ENCODE data around the gene PXDN.
A peak's percentile ranks its signal among the peaks of the same experiment; 100 is the strongest.

The PXDN gene

DNA sequence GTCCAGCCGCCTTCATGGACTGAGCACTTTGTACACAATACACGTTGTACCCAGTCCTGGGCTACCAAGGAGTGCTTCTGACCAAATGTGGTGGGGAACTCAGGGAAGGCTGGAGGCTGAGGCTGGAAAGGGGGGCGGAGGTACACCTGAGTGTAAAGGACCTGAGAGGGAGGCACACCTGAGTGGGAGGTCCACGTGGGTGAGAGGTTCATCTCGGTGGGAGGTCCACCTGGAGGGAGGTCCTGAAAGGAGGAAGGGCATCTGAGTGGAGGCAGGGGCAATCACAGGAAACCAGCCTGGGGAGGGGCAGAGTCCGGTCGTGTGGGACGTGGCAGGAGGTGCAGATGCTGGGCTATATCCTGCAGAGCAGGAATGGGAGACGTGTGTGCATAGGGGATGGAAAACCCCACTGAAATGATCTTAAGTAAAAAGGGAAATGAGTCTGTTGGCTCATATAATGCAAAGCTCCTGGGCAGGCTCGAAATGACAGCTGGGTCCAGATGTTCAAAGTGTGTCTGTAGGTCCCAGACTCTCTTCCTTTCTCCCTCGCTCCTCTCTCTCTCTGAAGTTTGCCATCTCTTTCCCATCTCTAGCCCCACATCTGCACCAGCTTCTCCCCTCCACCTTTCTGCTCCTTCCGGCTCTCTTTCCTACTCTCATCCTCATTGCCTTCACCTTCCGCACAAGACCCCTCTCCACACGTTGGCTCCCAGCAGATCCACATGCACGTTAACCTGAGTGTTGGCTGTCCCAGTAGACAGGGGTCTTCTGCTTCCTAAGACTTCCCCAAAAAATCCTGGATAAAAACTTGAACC is 137.7 kb downstream of the PXDN start:
- no peak for DNase-seq

DNA sequence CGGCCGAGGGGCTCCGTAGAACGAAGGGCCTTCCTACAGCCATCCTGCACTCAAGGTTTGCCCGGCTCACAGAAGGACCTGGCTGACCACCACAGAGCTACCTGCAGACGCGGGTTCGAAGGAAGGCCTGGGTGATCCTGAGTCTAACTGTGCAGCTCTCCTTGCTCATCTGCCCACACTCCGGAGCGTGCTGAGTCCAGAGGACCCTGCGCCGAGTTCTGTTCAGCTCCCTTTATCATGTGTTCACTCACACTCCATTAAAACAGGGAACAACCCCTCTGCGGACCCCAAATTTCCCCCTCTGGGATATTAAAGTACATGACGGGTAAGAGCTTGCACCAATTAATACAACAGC is 138.3 kb downstream of the PXDN start:
- DNase-seq, result no peak

DNA sequence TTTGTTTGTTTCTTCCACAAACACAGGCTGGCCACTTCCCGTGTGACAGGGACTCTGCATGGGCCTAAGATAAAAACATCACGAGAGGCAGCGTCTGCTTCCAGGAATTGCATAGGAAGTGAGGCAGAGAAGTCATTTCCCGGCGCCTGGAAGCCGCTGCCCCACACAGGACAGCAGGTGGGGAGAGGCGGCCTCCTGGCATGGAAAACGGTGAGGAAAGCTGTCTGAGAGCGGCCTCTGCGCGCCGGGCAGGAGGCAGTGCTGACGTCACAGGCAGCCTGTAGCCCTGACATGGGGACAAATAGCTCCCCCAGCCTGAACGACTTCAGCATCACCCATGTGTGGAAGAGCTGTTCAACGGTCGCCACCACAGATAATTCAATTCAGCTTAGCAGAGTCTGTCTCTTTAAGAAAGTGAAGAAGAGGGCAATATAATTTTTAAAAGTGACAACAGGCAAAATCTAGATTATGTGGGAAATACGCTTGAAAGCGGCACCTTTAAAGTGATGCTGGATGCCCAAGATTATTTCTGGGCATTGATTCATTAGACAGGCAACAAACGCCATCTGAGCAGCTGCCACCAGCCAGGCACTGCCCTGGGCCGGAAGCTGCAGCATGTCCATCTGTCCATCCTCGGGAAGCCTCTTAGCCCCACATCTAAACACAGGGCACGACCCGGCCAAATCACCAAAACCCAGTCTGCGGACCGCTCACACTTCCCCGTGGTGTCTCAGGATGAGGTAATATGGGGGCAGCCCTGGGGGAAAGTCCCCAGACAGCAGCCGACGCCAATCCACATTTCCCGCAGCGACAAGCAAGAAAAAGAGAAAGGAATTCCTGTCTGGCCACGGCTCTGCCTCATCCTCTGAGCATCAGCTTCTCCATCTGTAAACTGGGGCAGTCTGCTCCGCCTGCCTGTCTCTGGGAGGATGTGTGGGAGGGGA is 138.9 kb downstream of the PXDN start:
- no peak for DNase-seq

- no peak for DNase-seq
Observed at GRCh38 chr2:1603521-1603920, 140.8 kb downstream of the PXDN start.

DNA sequence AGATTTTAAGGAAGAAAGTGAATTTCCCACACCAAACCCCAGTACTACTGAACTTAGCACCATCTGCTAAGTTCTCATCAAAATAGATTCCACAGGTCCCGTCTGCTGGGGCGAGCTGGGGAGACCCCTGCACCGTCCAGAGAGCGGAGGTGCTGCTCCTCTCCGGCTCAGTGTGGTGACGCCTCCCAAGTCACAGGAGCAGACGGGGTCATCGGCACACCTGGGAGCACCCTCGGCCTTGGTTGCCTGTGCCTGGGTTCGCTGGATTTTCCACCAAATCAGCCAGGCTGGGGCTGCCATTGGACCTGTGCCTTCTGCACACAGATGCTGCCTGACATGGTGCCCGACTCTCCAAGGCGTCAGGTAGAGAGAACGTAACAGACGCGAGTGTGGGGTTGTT is 141.3 kb downstream of the PXDN start:
- no peak for DNase-seq

GRCh38 chr2:1602278-1603010 is 141.9 kb downstream of the PXDN start:
- no peak for DNase-seq

DNA sequence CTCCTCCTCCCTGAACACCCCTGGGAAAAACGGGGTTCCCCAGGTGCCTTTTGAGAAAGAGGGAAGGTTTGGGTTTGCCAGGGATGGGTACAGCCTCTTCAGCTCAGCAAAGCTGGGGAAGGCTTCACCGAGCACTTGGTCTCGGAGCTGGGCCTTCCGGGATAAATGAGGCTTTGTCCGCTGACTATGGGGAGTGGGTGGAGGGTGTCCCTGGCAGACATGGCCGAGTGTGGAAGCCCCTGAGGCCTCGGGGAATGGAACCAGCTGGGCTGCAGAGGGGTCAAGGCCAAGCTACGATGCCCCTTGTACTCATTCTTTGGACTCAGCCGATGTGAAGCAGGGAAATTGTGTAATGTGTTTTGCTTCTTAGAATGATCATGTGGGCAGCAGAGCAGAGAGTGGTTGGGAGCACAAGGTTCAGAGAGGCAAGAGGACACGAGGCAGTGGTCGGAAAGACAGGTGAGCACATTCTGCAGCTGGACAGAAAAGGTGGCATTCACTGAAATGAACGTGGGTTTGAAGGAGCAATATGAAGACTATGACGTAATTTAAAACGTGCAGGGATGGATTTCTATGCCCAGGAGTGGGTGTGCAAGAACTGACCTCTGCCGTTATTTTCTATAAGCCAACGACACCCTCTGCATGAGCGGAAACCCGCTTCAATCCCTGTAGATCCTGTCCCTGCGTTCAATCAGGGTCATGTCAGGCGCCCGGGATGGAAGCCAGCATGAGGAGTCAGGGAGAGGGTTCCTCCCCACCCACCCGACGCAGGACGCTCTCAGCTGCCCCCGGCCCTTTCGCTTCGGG is 142.6 kb downstream of the PXDN start:
- no peak for DNase-seq

DNA sequence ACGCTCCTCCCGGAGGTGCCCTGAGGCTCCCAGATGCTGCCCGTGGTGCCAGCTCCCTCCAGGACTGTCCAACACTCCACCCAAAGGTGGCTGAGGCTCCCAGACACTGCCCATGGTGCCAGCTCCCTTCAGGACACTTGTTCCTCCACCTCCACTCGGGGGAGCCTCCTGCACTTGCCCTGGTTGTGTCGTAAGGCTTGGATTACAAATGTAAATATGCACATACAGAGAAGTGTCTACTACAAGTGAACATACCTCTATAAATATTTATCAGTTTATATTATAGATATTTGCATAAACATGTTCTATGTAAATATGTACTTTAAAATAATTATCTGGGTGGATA is 143.3 kb downstream of the PXDN start:
- DNase-seq, result no peak

GRCh38 chr2:1600191-1601066 is 143.9 kb downstream of the PXDN start:
- no peak for DNase-seq

GRCh38 chr2:1599301-1600085 is 144.8 kb downstream of the PXDN start:
- DNase-seq, result no peak

DNA sequence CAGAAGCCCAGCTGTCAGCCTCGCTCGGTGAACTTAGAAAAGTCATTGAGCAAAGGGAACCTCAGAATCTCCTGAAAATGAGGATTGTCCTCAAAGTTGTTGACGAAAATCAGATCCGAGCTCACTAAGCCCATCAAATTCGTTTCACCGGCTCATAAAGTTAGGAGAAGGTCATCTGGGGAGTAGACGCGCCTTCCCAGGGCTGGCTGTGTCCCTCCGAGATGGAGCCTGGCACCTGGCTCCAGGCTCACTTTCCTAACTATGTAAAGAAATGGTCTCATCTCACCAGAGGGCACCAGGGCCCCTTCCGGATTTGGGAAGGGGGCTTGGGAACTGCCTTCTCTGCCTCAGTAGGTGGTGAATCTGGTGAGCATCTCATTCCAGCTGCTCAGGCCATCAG is 145.5 kb downstream of the PXDN start:
- no peak for DNase-seq

- DNase-seq, result no peak
Observed at GRCh38 chr2:1598041-1598710, 146.1 kb downstream of the PXDN start.

DNA sequence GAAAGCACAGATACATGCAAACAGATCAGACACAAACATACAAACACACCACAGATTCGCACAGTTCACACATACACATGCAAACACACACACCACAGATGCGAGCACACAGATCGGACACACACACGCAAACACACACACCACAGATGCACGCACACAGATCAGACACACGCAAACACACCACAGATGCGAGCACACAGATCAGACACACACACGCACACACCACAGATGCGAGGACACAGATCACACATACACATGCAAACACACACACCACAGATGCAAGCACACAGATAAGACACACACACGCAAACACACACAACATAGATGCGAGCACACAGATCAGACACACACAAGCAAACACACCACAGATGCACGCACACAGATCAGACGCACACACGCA is 149.0 kb downstream of the PXDN start:
- DNase-seq, result no peak

- peak; percentile 56 for DNase-seq
Observed at GRCh38 chr2:1594373-1595171, 149.7 kb downstream of the PXDN start.

- no peak for DNase-seq
Observed at GRCh38 chr2:1594123-1594372, 150.3 kb downstream of the PXDN start.

DNA sequence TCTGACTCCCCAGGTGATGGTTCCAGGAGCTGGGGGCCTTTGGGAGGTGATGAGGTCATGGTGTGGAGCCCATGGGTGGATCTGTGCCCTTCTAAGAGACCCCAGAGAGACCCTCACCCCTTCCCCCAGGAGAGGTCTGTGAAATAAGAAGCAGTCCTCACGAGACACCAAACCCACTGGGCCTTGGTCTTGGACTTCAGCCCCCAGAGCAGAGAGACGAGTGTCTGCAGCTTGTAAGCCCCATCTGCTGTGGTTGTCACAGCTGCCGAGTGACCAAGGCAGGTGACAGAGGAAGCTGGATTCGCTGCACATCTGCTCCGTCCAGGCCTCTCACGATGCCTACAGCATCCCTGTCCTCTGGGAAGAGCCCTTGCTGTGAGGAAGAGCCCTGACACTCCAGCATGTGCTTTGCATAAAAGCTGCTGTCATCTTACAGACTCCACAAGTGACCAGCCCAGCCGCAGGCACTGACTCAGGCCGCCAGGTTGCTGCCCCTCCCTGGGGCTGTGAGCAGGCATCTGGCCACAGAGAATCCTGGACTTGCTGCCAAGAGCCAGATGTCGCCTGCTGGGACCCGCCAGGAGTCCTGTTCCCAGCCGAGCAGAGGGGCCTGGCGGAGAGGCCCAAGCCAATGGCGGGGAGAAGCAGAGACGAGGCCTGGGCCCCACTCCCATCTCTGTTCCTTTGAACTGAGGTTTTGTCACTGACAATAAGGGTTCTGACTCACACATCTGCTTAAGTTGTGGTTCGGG is 150.8 kb downstream of the PXDN start:
- DNase-seq, result peak; percentile 83

DNA sequence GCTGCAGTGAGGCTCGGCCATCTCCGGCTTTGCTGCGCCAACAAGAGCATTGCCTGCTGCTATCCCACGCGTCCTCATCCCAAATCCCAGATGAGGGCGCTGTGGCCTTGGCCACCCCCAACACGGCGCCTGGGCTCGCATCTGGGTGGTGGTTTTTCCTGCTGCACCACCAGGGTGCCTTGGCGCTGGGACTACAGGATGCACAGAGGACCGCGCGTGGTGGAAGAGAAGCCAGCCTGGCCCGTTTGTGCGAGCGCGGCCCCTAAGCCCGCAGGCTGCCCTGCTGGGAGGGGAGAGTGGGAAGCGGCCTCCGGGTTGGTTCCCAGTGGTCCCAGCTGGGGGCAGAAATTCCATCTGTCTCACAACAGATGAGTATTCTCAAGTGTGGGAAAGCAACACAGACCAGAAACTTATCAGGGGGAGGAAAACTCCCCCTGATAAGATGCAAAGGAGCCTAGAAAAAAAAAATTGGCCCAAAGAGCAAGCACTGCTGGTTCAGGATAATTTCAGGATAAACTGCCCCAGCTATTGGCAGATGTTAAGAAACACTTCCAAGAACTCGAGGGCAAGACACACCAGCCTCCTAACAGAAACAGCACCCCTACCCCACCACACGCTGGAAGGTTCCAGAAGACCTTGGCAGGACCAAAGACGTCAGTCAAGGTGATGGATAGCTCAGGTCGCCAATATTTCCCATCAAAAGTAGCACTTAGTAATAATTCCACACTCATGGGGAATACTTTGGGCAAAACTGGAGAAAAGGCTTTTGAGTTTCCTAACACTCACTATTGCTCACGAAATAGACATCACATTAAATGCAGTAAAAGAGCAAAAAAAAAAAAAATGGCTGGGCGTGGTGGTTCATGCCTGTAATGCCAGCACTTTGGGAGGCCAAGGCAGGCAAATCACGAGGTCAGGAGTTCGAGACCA is 152.1 kb downstream of the PXDN start:
- no peak for DNase-seq

DNA sequence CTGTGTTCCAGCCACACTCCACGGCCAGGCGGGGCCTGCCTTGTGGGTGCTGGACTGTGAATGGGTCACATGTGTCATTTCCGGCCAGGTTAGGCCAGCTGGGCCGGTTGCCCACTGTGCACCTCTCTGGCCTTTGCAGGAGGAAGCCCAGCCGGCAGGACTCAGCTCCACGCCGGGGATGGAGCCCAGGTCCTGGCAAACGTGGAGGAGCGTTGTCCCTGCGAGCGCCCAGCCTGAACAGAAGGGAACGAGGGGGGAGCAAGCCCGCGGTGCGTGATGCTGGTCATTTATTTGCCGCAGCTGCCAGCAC is 152.9 kb downstream of the PXDN start:
- DNase-seq, result no peak

Measured in NCI-H345 (cell line).